HG03108 (cell line): Measurements from ENCODE around the gene KRTAP16-1.
"Not testable (repeated sequence)": the region's sequence is repeated elsewhere in the genome, so short reads cannot be mapped to it uniquely, and the experiment has no call there.

Experiments
- ATAC-seq: cut with Tn5 transposase; IDR thresholded peaks from one replicate; pipeline ENCODE4 v1.9.1; 2021; ENCODE audit warnings: moderate library complexity; ENCODE audit not compliant: unreplicated experiment

KRTAP16-1 gene

DNA sequence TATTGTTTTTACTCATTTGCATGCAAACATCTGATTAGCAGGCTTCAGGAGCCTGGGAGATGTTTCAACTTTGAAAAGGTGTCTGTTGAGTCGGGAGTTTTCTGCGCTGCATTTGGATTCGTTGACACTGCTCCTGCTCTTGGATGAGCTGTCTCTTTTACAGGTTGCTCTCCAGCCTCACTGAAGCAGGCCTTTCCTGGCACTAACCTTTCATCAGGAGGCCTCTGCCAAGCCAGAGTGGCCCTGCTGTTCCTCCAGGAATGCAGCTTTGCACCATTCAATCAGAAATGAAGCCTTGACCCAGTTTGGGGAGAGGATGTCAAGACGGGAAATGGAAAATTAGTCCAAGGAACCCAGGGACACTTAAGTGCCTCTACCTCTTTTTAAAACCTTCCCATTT is 6.1 kb downstream of the KRTAP16-1 start:
- no peak for ATAC-seq

DNA sequence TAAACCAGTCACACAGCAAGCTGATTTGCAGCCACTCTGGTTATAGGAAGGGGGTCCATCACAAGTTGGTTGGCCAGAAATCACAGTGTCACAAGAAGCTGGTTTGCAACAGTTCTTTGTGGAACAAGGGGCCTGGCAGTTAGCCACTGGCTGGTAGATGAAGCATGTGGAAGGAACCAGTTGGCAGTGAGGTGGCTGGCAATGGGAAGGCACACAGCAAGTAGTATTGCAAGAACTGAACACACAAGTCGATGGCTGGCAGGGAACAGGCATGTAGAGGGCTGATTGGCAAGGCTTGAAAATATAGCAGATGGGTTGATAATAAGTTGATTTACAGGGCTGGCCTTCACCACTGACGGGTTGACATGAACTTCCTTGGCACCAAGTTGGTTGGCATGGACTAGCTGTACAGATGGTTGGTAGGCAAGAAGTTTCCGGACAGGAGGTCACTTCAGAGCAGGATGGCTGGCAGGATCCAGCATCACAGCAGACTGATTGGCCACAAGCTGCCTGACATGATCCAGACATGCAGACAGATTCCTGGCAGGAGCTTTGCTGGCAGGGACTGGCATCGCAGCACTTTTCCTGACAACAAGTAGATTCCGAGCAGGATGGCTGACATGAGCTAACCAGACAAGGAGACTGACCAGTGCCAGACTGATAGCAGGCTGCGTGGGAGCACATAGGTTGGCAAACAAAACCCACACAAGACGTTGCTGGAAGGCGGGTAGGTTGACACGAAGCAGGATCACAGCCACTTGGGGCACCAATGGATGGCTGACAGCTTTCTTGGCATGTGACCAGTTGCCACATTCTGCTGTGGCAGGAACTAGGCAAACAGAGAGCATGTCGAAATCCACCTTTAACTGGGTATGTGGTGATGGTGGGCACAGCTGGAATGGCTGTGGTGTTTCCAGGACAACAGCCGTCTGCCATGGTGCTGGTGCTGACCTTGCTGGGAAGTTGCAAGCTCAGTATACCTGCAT is 6.9 kb downstream of the KRTAP16-1 start, which contains the start of gene KRTAP29-1:
Gene KRTAP29-1, minus strand, starts transcription at position 936 of the 986 bp plus-strand sequence. Its CDS starts 0 bp downstream, at position 936.
- no peak for ATAC-seq

DNA sequence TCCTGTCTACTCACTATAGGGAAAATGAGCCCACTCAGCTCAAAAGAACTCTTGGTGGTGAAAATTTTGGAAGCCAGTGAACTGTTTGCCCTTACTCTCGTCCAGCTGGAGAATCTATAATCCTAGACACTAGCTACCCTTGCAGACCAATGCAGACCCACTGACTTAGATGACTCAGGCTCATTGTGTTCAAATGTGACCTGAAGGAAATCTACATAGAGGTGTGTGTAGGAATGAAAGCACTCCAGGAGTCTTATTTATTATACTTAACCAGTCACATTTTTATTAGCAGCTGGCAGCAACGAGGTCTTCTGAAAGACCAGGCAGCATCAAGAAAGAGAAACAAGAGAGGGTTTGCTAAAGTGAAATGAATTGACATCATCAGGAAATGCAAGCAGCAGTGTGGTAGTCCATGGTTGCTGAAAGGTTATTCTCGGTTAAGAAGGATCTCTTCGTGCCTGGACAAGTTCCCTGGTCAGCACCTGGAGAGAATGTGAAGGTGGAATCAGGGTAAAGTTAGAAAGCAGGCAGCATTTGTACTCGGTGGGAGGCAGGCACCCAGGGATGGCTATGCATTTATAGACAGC is 7.8 kb downstream of the KRTAP16-1 start:
- ATAC-seq, result no peak

DNA sequence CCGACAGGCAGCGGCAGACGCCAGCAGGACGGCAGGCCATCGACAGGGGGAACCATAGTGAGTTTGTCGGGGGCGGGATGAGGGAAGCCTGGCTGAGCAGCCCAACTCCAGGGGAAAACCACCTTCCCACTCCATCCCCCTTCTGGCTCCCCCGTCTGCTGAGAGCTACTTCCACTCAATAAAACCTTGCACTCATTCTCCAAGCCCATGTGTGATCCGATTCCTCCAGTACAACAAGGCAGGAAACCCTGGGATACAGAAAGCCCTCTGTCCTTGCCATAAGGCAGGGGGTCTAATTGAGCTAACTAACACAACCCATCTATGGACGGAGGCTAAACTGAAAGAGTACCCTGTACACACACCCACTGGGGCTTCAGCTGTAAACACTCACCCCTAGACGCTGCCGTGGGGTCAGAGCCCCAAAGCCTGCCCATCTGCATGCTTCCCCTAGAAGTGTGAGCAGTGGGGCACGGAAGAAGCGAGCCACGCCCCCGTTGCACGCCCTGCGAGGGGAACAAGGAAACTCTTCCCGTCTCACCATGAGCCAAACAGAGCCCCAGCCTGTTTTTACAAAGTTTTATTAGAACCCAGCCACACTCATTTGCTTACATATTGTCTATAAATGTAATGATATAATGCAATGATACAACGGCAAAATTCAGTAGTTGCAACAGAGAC is 10.5 kb downstream of the KRTAP16-1 start:
- ATAC-seq, result no peak

DNA sequence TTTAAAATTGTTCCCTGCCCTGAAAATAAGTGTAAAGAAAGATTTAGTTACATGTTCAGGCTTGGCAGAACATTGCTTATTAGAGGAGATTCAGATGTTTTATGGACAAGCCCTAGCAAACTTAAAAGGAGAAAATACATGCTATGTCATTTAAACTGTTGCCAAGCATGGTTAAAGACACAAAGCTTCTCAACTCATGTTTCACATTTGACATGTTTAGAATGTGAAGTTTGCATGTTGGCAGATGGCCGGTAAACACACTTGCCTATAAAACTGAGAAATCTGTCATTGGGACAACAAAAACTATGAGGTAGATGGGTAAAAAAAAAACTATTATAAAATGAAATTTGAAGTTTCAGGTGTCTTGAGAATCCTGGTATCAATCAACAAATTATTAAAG is 12.3 kb downstream of the KRTAP16-1 start:
- ATAC-seq, result no peak

DNA sequence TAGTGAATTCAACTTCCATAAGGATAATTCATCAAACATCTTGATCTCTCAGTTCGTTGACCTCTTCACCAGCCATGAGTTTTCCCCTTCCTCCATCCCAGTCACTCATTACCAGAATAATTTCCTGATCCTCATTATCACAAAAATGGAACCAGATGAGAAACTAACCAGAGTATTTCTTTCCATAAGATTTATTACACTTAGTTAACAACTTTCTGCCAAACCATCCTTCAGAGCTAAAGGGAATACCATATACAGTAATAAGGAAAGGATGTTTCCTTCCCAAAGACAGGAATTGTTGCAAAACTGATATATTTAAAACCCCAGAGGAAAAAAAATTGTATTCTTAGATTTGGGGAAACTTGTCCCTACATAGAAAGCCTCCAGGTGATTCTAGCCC is 15.1 kb downstream of the KRTAP16-1 start:
- no peak for ATAC-seq

DNA sequence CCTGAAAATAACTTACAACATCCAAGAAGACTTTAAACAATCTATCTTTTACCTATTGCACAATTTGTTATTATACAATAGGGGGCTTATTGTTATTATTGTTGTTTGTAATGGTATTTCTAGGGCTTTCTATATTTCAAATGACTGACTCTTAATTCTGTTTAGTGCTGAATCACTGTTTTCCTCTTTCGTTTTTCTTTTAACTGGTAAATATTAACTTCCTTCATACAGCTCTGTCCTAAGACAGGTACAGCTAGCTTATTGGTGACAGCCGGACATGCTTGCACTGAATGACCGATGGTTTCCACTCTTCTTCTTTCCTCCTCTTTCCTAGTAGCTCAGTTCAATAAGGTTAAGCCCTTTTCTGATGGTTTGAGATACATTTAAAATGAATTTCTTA is 22.1 kb downstream of the KRTAP16-1 start:
- no peak for ATAC-seq

DNA sequence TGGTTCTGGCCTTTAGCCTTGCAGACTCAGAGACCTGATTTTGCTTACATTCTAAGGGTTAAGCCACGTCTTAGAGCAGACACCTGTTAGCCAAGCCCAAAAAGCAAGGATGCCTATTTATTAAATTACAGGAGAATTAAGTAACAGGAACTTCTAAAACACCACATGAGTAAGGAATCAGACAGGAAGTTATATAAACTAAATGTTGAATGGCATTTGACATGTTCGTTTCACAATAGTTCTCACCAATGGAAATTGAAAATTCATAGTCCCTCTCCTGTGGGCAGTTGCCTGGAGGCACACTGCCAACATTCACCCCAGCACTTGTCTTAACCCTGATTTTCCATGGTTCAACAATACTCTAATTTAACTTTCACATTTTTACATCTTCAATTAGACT is 24.6 kb downstream of the KRTAP16-1 start:
- no peak for ATAC-seq

DNA sequence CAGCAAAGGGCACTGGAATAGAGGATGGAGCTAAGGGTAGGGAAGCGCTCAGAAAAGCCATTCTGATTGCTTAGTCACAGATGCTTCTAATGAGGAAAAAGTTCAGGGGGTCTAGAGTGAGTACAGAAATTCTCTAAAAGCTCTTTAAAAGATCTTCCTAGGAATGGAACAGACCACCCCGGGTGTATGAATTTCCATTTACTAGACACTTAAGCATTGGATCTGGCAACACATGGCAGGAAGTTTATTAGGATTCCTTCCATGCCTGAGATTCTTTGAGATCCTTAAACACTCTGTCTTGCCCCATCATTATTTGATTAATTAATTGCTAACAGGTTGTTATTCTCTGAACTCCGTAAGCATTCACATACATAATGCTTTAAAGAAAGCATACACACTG is 25.1 kb downstream of the KRTAP16-1 start:
- ATAC-seq, result no peak

DNA sequence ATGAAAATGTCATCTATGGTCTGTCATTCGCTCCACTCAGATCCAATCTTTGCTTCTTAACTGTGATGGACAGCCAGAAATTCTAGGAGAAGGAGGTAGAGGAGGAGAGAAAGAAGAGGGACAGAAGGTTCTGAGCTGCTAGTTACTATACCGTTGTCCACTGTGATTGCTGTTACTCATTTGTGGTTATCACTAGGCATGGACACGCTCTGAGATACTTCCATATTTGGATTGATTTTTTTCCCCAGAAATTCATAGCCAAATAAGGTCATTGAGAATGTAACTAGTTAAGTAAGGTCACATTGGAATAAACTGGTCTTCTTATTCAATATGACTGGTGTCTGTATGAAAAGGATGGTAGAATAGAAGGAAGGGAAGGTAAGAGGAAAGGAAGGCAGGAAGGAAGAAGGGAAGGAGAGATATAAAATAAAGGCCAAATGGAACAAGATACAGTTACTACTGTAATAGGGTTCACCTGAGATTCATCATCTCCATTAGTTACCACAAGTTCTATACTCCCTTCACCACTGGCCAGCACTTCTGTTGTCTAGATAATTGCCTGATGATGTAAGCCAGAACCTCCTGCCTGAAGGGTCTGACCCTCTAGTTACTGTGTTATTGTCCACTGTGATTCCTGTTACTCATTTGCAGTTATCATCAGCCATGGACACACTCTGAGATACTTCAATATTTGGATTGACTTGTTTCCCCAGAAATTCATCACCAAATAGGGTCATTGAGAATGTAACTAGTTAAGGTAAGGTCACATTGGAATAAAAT is 30.7 kb downstream of the KRTAP16-1 start:
- no peak for ATAC-seq

DNA sequence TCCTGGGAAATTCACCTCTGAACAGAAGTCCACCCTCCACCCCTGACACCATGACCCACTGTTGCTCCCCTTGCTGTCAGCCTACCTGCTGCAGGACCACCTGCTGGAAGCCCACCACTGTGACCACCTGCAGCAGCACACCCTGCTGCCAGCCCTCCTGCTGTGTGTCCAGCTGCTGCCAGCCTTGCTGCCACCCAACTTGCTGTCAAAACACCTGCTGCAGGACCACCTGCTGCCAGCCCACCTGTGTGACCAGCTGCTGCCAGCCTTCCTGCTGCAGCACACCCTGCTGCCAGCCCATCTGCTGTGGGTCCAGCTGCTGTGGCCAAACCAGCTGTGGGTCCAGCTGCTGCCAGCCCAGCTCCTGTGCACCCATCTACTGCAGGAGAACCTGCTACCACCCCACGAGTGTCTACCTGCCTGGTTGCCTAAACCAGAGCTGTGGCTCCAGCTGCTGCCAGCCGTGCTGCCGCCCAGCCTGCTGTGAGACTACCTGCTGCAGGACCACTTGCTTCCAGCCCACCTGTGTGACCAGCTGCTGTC is 33.4 kb downstream of the KRTAP16-1 start, which contains the start of gene KRTAP9-7:
Gene KRTAP9-7, plus strand, starts transcription at position 51 of the 543 bp plus-strand sequence. Its CDS starts 0 bp downstream, at position 51.
- not testable (repeated sequence) for ATAC-seq

DNA sequence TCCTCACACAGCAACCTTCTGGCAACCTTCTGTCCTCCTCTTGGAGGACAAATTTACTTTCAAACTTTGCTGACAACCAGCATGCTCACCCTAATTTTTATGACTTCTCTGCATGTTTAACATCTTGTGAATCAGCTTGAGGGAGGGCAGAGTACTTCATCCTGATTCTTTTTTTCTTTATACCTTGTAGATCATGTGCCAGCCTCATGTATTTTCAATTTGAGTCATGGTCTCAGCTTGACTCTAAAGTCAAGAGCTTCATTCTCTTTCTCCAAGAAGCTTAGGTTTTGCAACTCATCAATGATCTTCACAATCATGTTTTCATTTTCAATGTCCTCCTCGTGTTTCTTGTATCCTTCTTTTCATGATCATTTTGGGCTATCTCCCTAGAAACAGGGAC is 37.3 kb downstream of the KRTAP16-1 start:
- ATAC-seq, result no peak

DNA sequence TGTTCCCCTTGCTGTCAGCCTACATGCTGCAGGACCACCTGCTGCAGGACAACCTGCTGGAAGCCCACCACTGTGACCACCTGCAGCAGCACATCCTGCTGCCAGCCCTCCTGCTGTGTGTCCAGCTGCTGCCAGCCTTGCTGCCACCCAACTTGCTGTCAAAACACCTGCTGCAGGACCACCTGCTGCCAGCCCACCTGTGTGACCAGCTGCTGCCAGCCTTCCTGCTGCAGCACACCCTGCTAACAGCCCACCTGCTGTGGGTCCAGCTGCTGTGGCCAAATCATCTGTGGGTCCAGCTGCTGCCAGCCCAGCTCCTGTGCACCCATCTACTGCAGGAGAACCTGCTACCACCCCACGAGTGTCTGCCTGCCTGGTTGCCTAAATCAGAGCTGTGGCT is 37.8 kb downstream of the KRTAP16-1 start:
- ATAC-seq, result not testable (repeated sequence)

DNA sequence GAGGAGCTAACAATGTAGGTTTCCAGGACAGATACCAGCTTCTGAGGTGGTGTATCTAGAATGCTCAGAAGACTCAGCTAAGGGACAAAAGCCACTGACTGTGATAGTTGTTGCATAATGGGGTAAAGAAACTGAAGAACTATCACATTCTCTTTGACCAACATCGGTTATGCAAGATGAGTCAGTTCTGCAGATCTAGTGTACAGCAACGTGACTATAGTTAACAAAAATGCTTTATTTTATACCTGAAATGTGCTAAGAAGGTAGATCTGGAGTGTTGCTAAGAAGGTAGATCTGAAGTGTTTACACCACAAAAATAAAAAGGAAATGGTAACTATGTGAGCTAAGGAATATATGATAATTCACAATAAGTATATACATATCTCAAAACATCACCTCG is 41.4 kb downstream of the KRTAP16-1 start:
- no peak for ATAC-seq

DNA sequence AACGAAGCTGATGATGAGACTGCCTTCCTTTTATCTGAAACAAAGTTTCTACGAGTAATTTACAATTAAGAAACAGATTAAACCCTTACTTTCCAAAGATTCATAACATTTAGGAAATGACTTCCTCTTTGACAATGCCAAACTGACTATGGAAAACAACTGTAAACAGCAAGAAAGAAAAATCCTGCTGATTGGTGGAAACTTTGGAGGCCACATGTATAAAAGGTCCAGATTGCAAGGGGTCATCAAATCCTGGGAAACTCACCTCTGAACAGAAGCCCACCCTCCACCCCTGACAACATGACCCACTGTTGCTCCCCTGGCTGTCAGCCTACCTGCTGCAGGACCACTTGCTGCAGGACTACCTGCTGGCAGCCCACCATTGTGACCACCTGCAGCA is 44.0 kb downstream of the KRTAP16-1 start, which contains the start of gene KRTAP9-6:
Gene KRTAP9-6, plus strand, starts transcription at position 301 of the 400 bp plus-strand sequence. Its CDS starts 0 bp downstream, at position 301.
- no peak for ATAC-seq

DNA sequence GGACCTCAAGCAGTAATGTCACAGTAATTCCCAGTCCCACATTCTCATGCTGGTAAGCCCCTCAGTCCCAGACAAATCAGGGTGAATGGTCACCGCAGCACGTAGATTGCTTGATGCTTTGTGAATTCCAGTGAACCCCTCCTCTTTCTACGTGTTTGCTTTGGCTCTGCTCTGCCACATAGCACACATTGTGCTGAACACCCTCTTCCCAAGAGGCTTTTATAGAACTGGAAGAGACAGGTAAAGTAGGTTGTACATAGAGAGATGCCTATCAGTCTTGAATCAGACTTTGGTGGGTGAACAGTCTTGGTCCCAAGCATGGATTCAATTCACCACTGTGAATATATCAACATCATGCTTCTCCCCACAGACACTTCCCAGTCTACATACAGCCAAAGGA is 44.5 kb downstream of the KRTAP16-1 start:
- ATAC-seq, result no peak

DNA sequence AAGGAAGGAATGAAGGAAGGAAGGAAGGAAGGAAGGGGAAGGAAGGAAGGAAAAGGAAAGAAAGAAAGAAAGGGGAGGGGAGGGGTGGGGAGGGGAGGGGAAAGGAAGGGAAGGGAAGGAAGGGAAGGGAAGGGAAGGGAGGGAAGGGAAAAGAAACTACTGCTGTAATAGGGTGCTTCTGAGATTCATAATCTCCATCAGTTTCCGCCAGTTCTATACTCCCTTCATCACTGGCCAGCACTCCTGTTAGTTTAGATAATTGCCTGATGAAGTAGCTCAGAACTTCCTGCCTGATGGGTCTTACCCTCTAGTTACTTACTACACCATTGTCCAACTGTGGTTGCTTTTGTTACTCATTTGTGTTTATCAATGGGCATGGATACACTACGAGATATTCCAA is 45.9 kb downstream of the KRTAP16-1 start:
- ATAC-seq, result no peak

DNA sequence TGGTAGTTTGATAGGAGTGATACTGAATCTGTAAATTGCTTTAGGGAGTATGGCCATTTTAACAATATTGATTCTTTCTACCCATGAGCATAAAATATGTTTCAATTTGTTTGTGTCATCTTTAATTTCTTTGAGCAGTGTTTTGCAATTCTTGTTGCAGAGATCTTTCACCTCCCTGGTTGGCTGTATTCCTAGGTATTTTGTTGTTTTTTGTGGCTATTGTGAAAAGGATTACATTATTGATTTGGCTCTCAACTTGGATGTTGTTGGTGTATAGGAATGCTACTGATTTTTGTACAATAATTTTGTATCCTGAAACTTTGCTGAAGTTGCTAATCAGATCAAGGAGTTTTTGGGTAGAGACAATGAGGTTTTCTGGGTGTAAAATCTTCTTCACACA is 50.7 kb downstream of the KRTAP16-1 start:
- ATAC-seq, result no peak
